HepG2 (cell line): ENCODE results near the gene SV2B.

Source experiments
- BCL3 ChIP-seq: sonication (generic); formaldehyde crosslinking; IDR thresholded peaks from 2 replicates; pipeline ENCODE4 v1.5.1; 2020; ENCODE audit warnings: mild to moderate bottlenecking, missing genetic modification reagents, moderate library complexity
- BRD4 ChIP-seq: sonication (generic); formaldehyde crosslinking; IDR thresholded peaks from 2 replicates; pipeline ENCODE4 v1.4.0; 2020; ENCODE audit warnings: missing genetic modification reagents
- EZH2 ChIP-seq: conservative IDR thresholded peaks from 2 replicates; pipeline ENCODE4 v1.6.1; 2012; ENCODE audit warnings: mild to moderate bottlenecking, low read depth, low read length, moderate library complexity
- FOXM1 ChIP-seq: sonication (generic); formaldehyde crosslinking; IDR thresholded peaks from 2 replicates; pipeline ENCODE4 v1.5.0; 2020; ENCODE audit warnings: missing genetic modification reagents
- PLRG1 ChIP-seq: fragments of 450-650 bp; conservative IDR thresholded peaks from 2 replicates; pipeline ENCODE4 v1.6.1; 2016
- RAD21 ChIP-seq: fragments of 450-650 bp; formaldehyde crosslinking; IDR thresholded peaks from 2 replicates; pipeline ENCODE4 v1.5.0; 2020; ENCODE audit warnings: mild to moderate bottlenecking
- RBAK ChIP-seq: sonication (generic); formaldehyde crosslinking; IDR thresholded peaks from 2 replicates; pipeline ENCODE4 v1.5.1; 2020; ENCODE audit warnings: mild to moderate bottlenecking, missing genetic modification reagents
- SAFB2 ChIP-seq: sonication (generic); formaldehyde crosslinking; IDR thresholded peaks from 2 replicates; pipeline ENCODE4 v1.5.1; 2020; ENCODE audit warnings: missing genetic modification reagents, low read depth, mild to moderate bottlenecking, borderline replicate concordance
- YY1 ChIP-seq: IDR thresholded peaks from 2 replicates; pipeline ENCODE4 v1.6.1; 2011; ENCODE audit warnings: low read length, low read depth, moderate library complexity, mild to moderate bottlenecking; ENCODE audit not compliant: insufficient read depth, insufficient replicate concordance
- ZBTB7A ChIP-seq: sonication (generic); formaldehyde crosslinking; IDR thresholded peaks from 2 replicates; pipeline ENCODE4 v1.8.0; 2022; ENCODE audit warnings: mild to moderate bottlenecking, missing genetic modification reagents
- ZNF616 ChIP-seq: sonication (generic); formaldehyde crosslinking; IDR thresholded peaks from 2 replicates; pipeline ENCODE4 v1.5.0; 2020; ENCODE audit warnings: low read depth, mild to moderate bottlenecking, missing genetic modification reagents
- TF ChIP-seq, protein P1 (sequence below): sonication (generic); formaldehyde crosslinking; IDR thresholded peaks from 2 replicates; pipeline ENCODE4 v1.5.0; 2020; ENCODE audit warnings: mild to moderate bottlenecking, missing genetic modification reagents, moderate library complexity
- TF ChIP-seq, protein P2 (sequence below), 2 experiments: IDR thresholded peaks; 2 replicates each; pipeline ENCODE4 v1.6.1; 2011 to 2012; ENCODE audit warnings: low read length in 2 of 2, borderline replicate concordance in 1 of 2, low read depth in 1 of 2, mild to moderate bottlenecking in 1 of 2, moderate library complexity in 1 of 2

DNA sequence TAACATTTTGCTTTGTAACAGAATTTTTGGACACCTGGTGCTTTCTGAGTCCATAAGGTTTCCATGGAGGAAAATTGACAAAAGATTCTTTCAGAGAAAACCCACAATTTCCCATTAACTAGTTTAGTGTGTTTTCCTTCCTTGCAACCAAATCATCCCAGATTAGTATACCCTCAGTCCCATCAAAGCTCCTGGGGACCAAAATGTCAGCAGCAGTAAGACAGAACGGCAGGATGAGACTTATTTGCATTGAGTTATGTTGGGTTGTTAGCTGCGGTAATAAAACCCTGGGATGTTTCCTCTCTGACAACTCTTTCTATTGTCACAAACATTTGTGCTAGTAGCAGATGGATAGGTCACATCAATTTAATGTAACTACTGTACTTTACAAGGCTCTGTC is 45.2 kb upstream of the SV2B start:
- TF ChIP-seq RBAK (CRISPR knock-in tag) = no peak
- TF ChIP-seq, protein P1, sequence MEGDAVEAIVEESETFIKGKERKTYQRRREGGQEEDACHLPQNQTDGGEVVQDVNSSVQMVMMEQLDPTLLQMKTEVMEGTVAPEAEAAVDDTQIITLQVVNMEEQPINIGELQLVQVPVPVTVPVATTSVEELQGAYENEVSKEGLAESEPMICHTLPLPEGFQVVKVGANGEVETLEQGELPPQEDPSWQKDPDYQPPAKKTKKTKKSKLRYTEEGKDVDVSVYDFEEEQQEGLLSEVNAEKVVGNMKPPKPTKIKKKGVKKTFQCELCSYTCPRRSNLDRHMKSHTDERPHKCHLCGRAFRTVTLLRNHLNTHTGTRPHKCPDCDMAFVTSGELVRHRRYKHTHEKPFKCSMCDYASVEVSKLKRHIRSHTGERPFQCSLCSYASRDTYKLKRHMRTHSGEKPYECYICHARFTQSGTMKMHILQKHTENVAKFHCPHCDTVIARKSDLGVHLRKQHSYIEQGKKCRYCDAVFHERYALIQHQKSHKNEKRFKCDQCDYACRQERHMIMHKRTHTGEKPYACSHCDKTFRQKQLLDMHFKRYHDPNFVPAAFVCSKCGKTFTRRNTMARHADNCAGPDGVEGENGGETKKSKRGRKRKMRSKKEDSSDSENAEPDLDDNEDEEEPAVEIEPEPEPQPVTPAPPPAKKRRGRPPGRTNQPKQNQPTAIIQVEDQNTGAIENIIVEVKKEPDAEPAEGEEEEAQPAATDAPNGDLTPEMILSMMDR = no peak
- no peak for TF ChIP-seq ZNF616 (CRISPR knock-in tag)
- no peak for TF ChIP-seq EZH2
- TF ChIP-seq PLRG1 = no peak
- no peak for TF ChIP-seq FOXM1 (CRISPR knock-in tag)
- no peak for TF ChIP-seq BCL3
- no peak for TF ChIP-seq ZBTB7A (CRISPR knock-in tag)
- TF ChIP-seq YY1 = no peak
- TF ChIP-seq BRD4 (CRISPR knock-in tag) = no peak
- TF ChIP-seq, protein P2, sequence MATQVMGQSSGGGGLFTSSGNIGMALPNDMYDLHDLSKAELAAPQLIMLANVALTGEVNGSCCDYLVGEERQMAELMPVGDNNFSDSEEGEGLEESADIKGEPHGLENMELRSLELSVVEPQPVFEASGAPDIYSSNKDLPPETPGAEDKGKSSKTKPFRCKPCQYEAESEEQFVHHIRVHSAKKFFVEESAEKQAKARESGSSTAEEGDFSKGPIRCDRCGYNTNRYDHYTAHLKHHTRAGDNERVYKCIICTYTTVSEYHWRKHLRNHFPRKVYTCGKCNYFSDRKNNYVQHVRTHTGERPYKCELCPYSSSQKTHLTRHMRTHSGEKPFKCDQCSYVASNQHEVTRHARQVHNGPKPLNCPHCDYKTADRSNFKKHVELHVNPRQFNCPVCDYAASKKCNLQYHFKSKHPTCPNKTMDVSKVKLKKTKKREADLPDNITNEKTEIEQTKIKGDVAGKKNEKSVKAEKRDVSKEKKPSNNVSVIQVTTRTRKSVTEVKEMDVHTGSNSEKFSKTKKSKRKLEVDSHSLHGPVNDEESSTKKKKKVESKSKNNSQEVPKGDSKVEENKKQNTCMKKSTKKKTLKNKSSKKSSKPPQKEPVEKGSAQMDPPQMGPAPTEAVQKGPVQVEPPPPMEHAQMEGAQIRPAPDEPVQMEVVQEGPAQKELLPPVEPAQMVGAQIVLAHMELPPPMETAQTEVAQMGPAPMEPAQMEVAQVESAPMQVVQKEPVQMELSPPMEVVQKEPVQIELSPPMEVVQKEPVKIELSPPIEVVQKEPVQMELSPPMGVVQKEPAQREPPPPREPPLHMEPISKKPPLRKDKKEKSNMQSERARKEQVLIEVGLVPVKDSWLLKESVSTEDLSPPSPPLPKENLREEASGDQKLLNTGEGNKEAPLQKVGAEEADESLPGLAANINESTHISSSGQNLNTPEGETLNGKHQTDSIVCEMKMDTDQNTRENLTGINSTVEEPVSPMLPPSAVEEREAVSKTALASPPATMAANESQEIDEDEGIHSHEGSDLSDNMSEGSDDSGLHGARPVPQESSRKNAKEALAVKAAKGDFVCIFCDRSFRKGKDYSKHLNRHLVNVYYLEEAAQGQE (IDR thresholded peaks at IDR 0.05; ENCODE audit: borderline replicate concordance in 1 of 2, low read depth in 1 of 2, low read length in 2 of 2) = no peak
- no peak for TF ChIP-seq RAD21 (CRISPR knock-in tag)
- no peak for TF ChIP-seq SAFB2 (CRISPR knock-in tag)
